ENCODE measurements around the gene TMEM184A. TPM values are rescaled to one million over a fixed set of nuclear protein-coding genes. Genes with fewer than 3 reads are reported as not detected.

TMEM184A gene
- 0.27 TPM for total RNA-seq

DNA sequence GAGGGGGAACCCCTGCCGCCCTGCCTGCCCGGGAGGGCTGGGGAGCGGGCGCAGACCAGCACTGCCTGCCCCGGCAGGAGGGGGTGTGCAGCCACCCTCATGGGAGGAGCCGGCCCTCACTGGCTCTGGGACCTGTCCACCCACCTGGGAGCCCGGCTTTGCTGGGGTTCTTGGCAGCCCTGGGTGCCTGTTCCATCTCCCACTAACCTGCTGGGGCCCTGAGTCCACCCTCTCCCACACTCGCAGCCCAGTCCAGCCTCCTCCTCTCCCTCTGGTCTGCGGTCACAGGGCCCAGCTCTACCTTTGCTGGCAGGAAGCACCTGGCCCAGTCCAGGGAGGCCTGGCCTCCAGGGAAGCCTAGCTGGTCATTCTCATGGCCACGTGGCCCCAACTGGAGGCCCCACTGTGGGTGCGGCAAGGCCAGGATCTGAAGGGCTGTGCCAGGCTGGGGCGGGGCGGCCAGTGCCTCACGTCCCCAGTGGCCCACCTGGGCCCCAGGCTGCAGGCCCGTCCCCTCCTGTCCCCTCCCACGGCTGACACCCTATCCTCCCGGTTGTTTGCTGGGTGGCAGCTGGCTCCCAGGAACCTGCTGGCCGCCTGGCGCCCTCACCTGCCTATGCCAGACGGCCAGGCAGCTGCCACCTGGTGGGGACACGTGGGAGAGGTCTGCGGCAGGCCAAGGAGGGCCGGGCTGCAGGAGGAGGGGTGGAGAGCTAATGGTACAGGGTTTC is at the start of gene TMEM184A:
TMEM184A (minus strand) TSS at position 393 of the 731 bp plus-strand sequence. CDS start 721 bp downstream, outside the sequence.
- DNase-seq (ENCODE audit: low spot score) (no peak), ATAC-seq (no peak)
- intact Hi-C loops (cut with DNase I), result no loop called here

DNA sequence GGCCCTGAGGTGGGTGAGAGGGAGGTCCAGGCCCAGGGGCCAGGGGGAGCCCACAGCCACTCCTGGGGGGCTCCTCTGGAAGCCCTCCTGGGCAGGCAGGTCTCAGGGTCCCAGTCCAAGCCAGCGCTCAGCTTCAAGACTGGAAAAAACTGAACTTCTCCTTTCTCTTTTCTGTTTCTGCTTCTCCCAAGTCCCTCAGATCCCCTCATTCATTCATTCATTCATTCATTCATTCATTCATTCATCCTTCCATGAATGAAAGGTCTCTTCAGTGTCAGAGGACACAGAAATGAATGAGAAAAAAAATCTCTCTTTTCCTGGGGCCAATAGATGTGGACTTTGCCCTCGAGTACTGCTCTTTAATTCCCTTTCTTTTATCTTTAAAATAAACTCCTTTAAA is 48.4 kb upstream of the TMEM184A start:
- DNase-seq (ENCODE audit: low spot score), result no peak
- intact Hi-C loops (cut with DNase I), result no loop called here
- ATAC-seq, result no peak

DNA sequence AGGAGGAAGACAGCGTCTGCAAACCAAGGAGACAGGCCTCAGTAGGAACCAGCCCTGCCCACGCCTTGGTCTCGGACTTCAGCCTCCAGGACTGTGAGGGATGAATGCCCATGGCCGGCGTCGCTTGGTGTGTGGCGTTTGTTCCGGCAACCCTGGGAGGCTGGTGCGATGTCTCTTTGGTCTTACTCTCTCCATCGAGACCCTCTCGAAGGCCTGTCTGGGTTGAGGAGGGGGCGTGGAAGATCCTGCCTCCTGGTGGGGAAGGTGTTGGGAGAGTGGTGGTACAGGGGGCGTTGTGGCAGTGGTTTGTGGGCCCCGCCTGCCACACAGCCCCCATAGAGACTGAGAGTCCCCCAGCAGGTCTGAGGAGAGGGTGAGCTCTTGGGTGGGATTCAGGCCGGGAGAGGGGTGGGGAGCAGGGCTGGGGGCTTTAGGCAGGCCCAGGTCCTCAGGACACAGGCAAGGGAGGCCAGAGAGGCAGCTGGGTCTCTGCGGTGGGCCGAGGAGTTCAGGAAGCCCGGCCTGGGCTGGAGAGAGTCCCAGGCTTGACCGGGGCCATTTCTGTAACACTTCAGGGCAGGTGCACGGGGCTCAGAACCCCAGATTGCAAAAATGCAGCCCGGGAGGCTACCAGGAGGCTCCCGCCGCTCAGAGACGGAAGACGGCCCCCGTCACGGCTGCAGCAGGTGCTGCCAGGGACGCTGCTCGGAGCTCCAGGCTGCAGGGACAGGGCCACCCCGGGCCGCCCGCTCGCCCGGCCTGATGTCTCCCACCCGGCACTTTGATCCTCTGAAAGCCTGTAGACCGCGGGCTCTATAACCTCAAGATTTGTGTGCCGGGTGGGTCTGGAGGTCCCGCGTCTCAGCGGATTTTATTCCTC is 47.6 kb upstream of the TMEM184A start:
- DNase-seq (ENCODE audit: low spot score) (no peak), ATAC-seq (no peak)
- intact Hi-C loops (cut with DNase I), result no loop called here

DNA sequence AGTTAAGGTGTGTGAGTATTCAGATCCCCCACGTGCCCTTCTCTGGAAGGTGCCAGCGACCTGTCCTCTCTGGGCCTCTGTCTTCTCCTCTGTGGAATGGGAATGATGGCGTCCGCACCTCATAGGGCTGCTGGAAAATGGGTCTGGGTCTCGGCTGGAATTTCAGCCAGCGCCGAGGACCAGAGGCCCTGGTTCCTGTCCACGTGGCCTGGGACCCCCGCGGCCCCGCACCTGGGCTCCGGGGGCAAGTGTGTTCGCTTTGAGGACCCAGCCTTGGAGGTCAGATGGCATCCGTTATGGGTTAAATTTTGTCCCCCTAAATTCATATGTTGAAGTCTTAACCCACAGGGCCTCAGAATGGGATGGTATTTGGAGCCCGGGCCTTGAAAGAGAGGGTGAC is 46.4 kb upstream of the TMEM184A start:
- ATAC-seq, result no peak
- intact Hi-C loops (cut with DNase I), result no loop called here
- no peak for DNase-seq (ENCODE audit: low spot score)

DNA sequence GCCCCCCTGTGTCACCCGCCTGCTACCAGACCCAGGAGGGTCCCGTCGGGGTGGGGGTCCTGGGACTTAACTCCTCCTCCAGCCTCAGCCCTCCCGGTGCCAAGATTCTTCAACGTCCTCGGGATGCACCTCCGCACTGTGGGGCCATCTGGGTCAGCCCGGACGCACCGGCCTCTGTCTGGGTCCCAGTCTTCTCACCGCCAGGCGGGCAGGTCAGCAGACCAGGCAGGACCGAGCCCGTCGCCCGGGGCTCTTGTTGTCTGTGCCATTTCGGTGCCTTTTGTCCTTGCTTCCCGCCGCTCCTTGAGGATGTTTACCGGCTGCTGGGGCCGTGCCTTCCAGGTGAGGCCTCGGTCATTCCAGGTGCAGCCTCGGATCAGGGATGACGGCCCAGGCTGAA is 46.0 kb upstream of the TMEM184A start:
- intact Hi-C loops (cut with DNase I), result no loop called here
- no peak for DNase-seq (ENCODE audit: low spot score)
- no peak for ATAC-seq

DNA sequence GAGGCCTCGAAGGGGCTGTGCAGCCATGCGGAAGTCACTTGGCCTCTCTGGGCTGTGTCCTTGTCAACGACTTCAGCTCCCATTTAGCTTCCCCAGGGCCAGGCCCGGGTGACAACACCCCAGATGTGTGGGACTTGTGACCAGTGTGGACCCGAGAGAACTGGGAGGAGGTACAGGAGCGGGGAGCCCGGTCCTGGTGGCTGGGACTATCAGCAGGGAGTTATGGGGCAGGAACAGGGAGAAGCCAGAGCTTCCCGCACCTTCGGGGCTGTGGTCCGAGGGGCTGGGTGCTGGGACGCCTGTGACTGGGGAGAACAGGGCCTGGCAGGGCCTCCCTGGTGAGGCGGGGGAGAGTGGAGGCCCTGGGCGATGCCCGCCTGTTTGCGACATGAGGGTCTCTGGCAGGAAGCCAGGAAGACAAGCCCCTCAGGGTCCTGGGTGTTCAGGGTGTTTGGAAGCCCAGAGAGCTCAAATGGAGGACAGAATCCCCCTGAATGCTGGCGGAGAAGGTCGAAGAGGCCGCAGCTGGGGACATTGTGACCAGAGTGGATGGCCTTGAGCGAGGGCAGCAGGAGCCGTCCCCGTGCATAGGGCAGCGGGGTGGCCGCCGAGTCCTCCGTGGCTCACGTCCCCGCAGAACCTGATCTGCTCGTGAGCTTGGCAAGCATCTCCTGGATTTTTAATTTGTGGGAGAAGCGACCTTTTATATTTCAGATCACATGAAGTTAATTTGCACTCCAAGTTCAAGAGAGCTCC is 43.8 kb upstream of the TMEM184A start:
- intact Hi-C loops (cut with DNase I), result no loop called here
- no peak for DNase-seq (ENCODE audit: low spot score)
- no peak for ATAC-seq

DNA sequence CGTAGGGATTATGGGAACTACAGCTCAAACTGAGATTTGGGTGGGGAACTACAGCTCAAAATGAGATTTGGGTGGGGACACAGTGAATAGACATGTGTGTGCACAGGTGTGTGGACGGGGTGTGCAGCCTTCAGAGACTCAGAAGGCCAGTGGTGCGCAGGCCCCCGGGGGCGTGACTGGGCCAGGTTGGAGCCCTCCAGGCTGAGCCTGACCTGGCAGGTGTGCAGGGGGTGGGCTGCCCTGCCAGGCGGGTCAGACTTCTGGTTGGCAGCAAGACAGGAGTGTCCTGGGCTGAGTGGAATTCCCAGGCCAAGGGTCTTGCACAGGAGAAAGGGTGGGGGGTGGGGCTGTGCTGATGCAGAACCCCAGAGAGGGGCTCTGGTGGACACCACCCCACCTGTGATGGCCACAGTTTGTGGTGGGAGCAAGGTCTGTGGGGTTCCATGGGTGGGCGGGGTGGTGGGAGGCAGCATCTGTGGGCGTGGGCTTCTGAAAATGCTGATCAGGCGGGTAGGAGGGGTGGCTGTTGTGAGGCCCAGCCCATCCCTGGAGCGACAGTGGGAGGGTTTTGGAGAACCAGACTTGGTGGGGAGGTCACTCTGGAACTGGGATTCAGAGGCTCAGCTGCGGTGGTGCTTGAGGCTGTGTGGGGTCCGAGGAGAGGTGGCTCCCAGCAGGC is 43.1 kb upstream of the TMEM184A start:
- ATAC-seq (no peak), DNase-seq (ENCODE audit: low spot score) (no peak)
- intact Hi-C loops (cut with DNase I), result no loop called here

DNA sequence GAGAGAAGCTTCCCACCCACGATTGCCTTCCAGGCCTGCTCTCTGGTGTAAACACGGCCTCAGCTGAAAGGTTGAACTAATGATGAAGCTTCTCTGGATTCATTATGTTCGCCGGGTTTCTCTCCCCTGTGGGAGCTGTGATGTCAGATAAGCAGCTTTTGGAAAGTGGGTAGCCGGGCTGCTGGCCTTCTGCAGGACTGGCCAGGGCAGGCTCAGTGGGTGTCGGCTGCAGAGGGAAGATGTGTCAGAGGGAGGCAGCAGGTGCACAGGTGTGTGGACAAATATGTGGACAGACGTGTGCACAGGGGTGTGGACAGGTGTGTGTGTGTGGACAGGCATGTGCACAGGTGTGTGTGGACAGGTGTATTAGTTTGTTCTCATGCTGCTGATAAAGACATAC is 42.3 kb upstream of the TMEM184A start:
- DNase-seq (ENCODE audit: low spot score) (no peak), ATAC-seq (no peak)
- intact Hi-C loops (cut with DNase I), result no loop called here

DNA sequence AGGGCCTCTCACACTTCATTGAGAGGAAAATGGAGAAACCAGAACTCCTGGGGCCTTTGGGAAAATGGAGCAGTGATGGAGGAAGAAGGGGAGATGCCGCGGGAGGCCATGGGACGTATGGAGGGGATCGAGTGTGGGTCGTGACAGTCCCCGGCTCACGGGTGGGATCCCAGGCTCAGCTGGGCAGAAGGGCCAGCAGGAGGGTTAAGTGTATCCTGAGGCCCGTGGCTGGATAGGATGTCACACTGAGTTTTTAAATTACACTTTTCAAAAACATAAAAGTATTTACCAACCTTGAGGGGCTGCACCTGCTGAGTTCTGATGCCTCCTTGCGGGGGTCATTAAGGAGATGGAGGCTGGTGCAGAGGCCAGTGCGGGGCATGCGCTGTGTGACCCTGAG is 41.8 kb upstream of the TMEM184A start:
- DNase-seq (ENCODE audit: low spot score), result no peak
- intact Hi-C loops (cut with DNase I), result no loop called here
- no peak for ATAC-seq

DNA sequence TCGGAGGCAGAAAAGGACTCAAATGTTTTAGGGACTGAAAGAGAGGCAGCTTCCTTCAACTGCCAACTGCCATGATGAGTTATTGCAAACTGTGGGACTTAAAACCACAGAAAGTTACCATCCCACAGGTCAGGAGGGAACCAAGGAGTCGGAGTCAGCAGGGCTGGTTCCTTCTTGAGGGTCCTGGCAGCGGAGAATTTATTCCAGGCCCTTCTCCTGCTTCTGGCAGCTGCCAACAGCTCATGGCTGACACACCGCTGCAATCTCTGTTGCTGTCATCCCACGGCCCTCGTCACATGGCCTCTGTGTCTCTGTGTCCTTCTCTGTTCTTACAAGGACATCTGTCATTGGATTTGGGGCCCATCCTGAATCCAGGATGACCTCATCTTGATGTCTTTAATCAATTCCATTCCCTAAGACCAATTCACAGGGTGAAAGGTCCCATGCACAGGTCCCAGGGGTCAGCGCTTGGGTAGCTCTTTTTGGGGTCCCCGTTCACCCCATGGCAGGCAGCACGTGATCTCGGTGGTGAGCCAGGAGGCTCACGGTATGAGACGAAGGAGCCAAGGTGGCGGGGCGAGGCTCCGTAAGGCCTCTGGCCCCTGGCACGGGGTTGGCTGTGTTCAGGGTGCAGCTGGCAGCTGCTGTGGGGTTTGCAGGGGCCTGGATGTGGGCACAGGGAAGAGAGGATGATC is 41.2 kb upstream of the TMEM184A start:
- ATAC-seq, result no peak
- intact Hi-C loops (cut with DNase I), result no loop called here
- no peak for DNase-seq (ENCODE audit: low spot score)

DNA sequence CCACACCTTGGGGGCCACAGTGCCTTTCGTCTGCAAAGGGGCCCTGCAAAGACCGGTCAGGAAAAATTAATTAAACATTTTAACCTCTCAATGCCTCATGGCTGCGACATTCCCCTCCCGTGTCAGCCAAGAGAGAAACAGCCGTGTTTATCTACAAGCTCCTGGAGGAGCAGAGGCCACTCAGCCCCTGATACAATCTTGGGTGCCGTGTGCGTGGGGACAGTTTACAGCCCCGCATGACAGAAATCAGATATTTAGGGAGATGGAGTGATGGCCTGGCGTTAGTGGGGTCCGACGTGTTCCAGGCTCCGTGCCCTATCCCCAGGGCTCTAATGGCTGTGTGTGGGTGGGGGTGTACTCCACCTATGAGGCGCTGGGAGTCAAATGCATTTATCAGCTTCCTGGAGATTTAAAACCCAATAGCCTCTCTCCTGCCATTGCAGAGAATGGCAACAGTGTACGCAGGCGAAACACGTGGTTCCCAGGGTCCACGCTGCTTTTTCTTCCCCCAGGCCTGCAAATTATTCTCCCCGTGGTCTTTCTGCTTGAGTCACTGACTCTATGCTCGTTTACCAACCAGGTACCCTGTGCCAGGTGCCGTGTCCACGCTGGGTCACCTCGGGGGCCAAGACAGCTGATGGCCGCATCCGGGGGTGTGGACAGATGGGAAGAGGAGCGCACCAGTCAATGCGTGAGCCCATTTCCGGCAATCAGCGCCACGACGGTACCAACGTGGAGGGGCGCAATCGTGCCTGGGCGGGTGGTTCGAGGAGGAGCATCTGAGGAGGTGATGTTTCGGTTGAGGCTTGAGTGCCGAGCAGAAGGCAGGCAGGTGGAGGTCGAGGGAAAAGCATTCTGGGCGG is 40.4 kb upstream of the TMEM184A start:
- intact Hi-C loops (cut with DNase I), result no loop called here
- DNase-seq (ENCODE audit: low spot score) (no peak), ATAC-seq (no peak)

DNA sequence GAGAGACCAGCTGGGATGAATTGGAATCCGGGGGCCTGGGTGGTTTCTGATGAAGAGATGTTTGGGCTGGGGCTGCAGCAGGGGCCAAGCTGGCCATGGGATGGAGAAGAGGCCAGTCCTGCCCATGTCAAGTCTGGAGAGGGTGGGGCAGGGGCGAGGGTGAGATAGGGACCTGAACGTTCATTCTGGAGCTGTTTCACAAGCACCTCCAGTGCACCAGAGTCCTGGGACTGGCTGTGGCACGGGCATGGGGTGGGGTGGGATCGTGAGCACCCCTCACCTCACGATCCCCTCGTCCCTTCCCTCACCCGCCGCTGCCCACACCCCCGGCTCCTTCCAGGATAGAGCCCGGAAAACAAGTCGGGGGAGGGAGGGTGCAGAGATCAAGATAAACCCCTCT is 39.6 kb upstream of the TMEM184A start:
- intact Hi-C loops (cut with DNase I), result no loop called here
- ATAC-seq, result no peak
- DNase-seq (ENCODE audit: low spot score), result no peak

DNA sequence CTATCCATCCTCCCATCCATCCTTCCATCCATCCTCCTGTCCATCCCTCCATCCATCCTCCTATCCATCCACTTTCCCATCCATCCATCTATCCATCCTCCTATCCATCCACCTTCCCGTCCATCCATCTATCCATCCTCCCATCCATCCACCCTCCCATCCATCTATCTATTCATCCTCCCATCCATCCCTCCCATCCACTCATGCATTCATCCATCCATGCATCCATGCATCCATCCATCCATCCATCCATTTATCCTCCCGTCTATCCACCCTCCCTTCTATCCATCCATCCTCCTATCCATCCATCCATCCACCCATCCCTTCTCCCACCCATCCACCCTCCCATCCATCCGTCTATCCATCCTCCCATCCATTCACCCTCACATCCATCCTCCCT is 39.0 kb upstream of the TMEM184A start:
- DNase-seq (ENCODE audit: low spot score) (no peak), ATAC-seq (no peak)
- intact Hi-C loops (cut with DNase I), result no loop called here

DNA sequence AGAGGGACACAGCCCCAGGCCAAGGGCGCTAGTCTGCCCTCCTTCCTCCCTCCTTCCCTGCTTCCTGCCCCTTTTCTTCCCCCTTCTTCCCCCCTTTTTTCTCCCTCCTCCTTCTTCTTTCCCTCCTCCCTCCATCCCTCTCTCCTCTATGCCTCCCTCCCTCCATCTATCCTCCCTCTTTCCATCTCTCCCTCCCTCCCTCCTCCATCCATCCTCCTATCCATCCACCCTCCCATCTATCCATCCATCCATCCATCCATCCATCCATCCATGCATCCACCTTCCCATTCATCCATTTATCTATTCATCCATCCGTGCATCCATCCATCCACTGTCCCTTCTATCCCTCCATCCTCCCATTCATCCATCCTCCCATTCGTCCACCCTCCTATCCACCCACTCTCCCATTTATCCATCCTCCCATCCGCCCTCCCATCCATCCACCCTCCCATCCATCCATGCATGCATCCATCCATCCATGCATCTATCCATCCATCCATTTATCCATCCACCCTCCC is 38.0 kb upstream of the TMEM184A start:
- ATAC-seq (no peak), DNase-seq (ENCODE audit: low spot score) (no peak)
- intact Hi-C loops (cut with DNase I), result no loop called here

DNA sequence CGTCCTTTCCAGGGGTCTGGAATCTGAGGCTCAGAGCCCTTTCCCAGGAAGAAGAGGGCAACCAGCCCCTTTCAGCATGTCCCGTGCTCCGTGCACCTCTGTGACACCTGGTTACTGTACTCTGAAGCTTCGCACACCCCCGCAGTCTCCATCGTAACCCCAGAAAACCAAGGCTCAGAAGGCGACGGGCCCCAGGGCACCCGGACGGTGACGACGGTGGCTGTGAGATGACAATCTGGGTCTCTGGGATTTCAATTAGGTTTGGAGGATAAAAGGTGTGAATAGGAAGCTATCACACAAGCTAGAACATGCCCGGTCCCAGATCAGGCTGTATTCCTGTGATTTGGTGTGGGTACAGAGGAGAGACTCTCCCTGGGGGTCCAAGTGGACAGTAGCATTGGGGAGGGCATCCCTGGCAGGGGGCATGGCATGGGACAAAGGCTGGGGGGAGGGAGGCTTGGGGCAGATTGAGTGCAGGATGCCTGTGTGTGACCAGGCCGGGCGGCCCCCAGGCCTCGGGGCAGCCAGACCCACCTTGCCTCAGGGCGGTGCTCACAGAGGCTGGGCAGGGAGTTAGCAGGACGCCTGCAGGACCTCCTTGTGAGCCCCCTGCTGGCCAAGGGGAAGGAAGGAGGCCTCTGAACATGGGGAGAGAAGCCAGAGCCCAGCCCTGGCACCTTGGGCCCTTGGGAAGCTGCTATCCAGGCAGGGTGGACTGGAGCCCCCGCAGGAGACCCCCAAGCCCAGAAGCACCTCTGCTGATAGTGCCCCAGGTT is 37.3 kb upstream of the TMEM184A start:
- ATAC-seq, result no peak
- DNase-seq (ENCODE audit: low spot score), result no peak
- intact Hi-C loops (cut with DNase I), result no loop called here

DNA sequence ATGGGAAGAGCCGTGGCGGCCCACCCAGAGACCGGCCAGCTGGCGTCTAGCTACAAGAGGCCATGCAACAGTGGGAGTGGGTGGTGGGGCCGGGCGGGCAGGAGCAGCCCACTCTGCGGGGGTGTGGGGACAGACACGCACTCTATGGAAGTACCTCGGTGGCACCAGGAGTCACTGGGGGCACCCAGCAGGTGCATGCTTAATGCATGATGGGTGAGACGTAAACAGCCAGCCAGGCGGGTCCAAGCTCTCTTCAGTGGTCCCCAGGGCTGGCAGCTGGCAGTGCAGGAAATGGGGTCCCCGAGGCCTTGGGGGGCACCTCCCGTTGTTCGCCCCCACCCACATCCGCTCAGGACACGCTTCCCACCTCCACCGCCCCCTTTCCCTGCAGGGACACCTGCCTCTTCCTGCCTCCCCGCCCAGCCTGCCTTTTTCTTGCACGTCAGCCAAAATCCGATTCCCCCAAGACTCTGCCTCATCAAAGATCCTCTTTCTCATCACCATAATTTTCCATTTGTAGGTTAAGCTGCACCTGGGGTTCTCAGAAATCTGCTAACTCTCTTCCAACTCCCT is 36.4 kb upstream of the TMEM184A start:
- DNase-seq (ENCODE audit: low spot score) (no peak), ATAC-seq (no peak)
- intact Hi-C loops (cut with DNase I), result no loop called here

DNA sequence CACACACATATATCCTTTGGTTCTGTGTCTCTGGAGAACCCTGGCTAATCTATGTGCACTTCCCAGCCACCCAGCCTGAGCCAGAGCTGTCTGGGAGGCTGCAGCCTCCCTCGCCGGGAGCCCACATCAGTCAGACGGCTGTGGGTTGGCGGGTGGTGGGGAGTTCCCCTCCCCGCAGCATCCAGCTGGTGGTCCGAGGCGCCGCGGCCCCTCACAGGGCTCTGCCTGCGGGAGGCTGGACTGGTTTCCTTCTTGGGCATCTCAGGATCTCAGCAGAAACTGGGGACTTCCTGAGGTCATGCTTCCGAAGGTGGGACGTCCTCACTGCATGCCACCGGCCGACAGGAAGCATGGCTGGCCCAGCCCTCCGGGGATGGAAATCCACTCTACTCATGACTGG is 35.9 kb upstream of the TMEM184A start:
- no peak for DNase-seq (ENCODE audit: low spot score)
- intact Hi-C loops (cut with DNase I), result no loop called here
- ATAC-seq, result no peak

Data from sciatic nerve (tissue), 2 donors.